HEK293 (cell line): ENCODE results near the gene ORAI2.

Source experiments
- BCL11A ChIP-seq: fragments of 450-650 bp; formaldehyde crosslinking; IDR thresholded peaks from 2 replicates; pipeline ENCODE4 v1.5.1; 2016; ENCODE audit warnings: low read depth, missing biosample characterization, missing genetic modification characterization
- TRIM28 ChIP-seq: IDR thresholded peaks from 2 replicates; pipeline ENCODE4 v1.6.1; 2011; ENCODE audit warnings: low read length, control low read depth, borderline replicate concordance
- ZBTB17 ChIP-seq: fragments of 450-650 bp; formaldehyde crosslinking; IDR thresholded peaks from 2 replicates; pipeline ENCODE4 v1.5.1; 2016; ENCODE audit warnings: missing biosample characterization, missing genetic modification characterization
- ZBTB7A ChIP-seq: fragments of 450-650 bp; formaldehyde crosslinking; IDR thresholded peaks from 2 replicates; pipeline ENCODE4 v1.5.1; 2016; ENCODE audit warnings: low read depth, missing biosample characterization, missing genetic modification characterization
- ZEB2 ChIP-seq: fragments of 450-650 bp; formaldehyde crosslinking; IDR thresholded peaks from 2 replicates; pipeline ENCODE4 v1.5.1; 2016; ENCODE audit warnings: missing biosample characterization, missing genetic modification characterization
- ZNF248 ChIP-seq: fragments of 450-650 bp; formaldehyde crosslinking; IDR thresholded peaks from 2 replicates; pipeline ENCODE4 v1.5.1; 2017; ENCODE audit warnings: missing biosample characterization, missing genetic modification characterization
- ZNF37A ChIP-seq: fragments of 450-650 bp; IDR thresholded peaks from 2 replicates; pipeline ENCODE4 v1.5.1; 2018; ENCODE audit warnings: missing biosample characterization, missing genetic modification characterization
- ZNF510 ChIP-seq: fragments of 450-650 bp; formaldehyde crosslinking; IDR thresholded peaks from 2 replicates; pipeline ENCODE4 v1.5.1; 2018; ENCODE audit warnings: mild to moderate bottlenecking, missing genetic modification characterization, missing biosample characterization; ENCODE audit not compliant: insufficient replicate concordance
- TF ChIP-seq, protein P1 (sequence below): fragments of 450-650 bp; formaldehyde crosslinking; IDR thresholded peaks from 2 replicates; pipeline ENCODE4 v1.5.1; 2016; ENCODE audit warnings: missing biosample characterization, missing genetic modification characterization
- TF ChIP-seq, protein P2 (sequence below): fragments of 450-650 bp; formaldehyde crosslinking; IDR thresholded peaks from 2 replicates; pipeline ENCODE4 v1.5.1; 2016; ENCODE audit warnings: missing biosample characterization, missing genetic modification characterization
- TF ChIP-seq, protein P3 (sequence below): fragments of 450-650 bp; formaldehyde crosslinking; IDR thresholded peaks from 2 replicates; pipeline ENCODE4 v1.5.1; 2016; ENCODE audit warnings: missing biosample characterization, missing genetic modification characterization
- TF ChIP-seq, protein P4 (sequence below): fragments of 450-650 bp; formaldehyde crosslinking; conservative IDR thresholded peaks from 2 replicates; pipeline ENCODE4 v1.5.1; 2016; ENCODE audit warnings: low read depth, missing biosample characterization, missing genetic modification characterization

DNA sequence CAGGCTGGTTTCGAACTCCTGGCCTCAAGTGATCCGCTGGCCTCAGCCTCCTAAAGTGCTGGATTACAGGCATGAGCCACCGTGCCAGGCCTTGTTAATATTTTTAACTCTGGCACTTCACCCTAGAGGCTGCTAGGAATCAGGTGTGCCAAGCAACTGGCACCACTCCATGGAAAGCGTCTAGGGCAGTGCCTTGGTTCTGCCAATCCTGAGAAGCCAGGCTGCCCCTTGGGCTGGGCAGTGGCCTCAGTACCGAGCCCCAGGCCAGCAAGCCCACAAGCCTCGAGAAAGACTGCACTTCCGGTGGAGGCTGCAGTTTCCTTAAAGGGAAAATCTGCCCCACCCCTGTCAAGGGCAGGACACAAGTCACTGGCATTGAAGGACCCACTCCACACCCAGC is 19.9 kb downstream of the ORAI2 start:
- no peak for TF ChIP-seq ZNF37A (tag by site-specific recombination)
- TF ChIP-seq, protein P1, sequence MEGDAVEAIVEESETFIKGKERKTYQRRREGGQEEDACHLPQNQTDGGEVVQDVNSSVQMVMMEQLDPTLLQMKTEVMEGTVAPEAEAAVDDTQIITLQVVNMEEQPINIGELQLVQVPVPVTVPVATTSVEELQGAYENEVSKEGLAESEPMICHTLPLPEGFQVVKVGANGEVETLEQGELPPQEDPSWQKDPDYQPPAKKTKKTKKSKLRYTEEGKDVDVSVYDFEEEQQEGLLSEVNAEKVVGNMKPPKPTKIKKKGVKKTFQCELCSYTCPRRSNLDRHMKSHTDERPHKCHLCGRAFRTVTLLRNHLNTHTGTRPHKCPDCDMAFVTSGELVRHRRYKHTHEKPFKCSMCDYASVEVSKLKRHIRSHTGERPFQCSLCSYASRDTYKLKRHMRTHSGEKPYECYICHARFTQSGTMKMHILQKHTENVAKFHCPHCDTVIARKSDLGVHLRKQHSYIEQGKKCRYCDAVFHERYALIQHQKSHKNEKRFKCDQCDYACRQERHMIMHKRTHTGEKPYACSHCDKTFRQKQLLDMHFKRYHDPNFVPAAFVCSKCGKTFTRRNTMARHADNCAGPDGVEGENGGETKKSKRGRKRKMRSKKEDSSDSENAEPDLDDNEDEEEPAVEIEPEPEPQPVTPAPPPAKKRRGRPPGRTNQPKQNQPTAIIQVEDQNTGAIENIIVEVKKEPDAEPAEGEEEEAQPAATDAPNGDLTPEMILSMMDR (tag by site-specific recombination), result no peak
- TF ChIP-seq ZBTB7A (tag by site-specific recombination), result no peak
- no peak for TF ChIP-seq ZBTB17 (tag by site-specific recombination)
- no peak for TF ChIP-seq TRIM28
- TF ChIP-seq, protein P2, sequence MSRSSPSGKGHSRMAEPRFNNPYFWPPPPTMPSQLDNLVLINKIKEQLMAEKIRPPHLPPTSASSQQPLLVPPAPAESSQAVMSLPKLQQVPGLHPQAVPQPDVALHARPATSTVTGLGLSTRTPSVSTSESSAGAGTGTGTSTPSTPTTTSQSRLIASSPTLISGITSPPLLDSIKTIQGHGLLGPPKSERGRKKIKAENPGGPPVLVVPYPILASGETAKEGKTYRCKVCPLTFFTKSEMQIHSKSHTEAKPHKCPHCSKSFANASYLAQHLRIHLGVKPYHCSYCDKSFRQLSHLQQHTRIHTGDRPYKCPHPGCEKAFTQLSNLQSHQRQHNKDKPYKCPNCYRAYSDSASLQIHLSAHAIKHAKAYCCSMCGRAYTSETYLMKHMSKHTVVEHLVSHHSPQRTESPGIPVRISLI (tag by site-specific recombination), result no peak
- TF ChIP-seq BCL11A, result no peak
- TF ChIP-seq ZNF248 (tag by site-specific recombination), result no peak
- no peak for TF ChIP-seq ZEB2 (tag by site-specific recombination)
- TF ChIP-seq, protein P3, sequence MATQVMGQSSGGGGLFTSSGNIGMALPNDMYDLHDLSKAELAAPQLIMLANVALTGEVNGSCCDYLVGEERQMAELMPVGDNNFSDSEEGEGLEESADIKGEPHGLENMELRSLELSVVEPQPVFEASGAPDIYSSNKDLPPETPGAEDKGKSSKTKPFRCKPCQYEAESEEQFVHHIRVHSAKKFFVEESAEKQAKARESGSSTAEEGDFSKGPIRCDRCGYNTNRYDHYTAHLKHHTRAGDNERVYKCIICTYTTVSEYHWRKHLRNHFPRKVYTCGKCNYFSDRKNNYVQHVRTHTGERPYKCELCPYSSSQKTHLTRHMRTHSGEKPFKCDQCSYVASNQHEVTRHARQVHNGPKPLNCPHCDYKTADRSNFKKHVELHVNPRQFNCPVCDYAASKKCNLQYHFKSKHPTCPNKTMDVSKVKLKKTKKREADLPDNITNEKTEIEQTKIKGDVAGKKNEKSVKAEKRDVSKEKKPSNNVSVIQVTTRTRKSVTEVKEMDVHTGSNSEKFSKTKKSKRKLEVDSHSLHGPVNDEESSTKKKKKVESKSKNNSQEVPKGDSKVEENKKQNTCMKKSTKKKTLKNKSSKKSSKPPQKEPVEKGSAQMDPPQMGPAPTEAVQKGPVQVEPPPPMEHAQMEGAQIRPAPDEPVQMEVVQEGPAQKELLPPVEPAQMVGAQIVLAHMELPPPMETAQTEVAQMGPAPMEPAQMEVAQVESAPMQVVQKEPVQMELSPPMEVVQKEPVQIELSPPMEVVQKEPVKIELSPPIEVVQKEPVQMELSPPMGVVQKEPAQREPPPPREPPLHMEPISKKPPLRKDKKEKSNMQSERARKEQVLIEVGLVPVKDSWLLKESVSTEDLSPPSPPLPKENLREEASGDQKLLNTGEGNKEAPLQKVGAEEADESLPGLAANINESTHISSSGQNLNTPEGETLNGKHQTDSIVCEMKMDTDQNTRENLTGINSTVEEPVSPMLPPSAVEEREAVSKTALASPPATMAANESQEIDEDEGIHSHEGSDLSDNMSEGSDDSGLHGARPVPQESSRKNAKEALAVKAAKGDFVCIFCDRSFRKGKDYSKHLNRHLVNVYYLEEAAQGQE (tag by site-specific recombination), result no peak
- TF ChIP-seq ZNF510 (tag by site-specific recombination), result no peak
- TF ChIP-seq, protein P4, sequence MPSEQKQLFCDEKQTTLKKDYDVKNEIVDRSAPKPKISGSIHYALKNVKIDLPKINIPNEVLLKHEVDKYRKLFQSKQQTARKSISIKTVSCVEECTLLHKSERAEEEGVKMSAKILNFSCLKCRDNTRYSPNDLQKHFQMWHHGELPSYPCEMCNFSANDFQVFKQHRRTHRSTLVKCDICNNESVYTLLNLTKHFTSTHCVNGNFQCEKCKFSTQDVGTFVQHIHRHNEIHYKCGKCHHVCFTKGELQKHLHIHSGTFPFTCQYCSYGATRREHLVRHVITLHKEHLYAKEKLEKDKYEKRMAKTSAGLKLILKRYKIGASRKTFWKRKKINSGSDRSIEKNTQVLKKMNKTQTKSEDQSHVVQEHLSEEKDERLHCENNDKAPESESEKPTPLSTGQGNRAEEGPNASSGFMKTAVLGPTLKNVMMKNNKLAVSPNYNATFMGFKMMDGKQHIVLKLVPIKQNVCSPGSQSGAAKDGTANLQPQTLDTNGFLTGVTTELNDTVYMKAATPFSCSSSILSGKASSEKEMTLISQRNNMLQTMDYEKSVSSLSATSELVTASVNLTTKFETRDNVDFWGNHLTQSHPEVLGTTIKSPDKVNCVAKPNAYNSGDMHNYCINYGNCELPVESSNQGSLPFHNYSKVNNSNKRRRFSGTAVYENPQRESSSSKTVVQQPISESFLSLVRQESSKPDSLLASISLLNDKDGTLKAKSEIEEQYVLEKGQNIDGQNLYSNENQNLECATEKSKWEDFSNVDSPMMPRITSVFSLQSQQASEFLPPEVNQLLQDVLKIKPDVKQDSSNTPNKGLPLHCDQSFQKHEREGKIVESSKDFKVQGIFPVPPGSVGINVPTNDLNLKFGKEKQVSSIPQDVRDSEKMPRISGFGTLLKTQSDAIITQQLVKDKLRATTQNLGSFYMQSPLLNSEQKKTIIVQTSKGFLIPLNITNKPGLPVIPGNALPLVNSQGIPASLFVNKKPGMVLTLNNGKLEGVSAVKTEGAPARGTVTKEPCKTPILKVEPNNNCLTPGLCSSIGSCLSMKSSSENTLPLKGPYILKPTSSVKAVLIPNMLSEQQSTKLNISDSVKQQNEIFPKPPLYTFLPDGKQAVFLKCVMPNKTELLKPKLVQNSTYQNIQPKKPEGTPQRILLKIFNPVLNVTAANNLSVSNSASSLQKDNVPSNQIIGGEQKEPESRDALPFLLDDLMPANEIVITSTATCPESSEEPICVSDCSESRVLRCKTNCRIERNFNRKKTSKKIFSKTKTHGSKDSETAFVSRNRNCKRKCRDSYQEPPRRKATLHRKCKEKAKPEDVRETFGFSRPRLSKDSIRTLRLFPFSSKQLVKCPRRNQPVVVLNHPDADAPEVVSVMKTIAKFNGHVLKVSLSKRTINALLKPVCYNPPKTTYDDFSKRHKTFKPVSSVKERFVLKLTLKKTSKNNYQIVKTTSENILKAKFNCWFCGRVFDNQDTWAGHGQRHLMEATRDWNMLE (tag by site-specific recombination), result no peak
